DMS 273 (cell line): Measurements from ENCODE around the gene LAMP5.

Experiments used
- DNase-seq: peaks from one replicate; lab custom pipeline; 2025; ENCODE audit not compliant: unreplicated experiment; lab: John Stamatoyannopoulos, UW

The LAMP5 gene

DNA sequence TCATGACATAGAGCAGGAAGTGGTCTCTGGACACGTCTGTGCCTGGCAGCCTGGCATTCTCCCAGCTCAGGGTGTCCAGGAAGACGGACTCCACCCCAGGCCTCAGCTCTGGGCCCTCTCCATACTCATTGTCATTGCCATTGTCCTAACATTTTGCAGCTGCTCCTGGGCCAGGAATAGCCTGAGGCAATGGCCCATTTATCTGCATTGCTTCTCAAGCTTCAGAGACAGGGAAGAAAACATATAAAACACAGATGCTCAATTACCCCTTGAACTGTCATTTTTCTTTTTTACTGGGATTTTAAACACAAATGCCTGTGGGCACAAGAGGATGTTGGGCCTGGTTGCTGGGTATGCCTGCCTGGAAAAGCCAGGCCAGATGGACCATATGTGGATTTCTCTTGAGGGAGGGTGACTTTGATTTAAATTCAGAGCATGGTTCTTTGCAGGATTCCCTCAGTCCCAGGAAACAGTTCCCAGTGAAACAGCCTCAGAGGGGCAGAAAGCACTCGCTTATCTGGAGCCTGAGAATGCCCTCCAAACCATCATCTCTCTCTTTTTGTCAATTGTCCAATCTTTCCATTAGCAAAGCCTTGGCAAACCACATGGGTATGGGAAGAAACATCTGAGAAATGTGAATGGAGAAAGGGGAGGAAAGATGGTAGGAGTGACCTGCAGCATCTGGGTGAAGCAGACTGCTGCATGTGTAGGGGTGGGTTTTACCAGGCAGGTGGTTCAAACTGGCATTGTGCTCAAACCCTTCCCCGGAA lies 17.9 kb downstream of the LAMP5 start:
- DNase-seq, result peak; percentile 51

DNA sequence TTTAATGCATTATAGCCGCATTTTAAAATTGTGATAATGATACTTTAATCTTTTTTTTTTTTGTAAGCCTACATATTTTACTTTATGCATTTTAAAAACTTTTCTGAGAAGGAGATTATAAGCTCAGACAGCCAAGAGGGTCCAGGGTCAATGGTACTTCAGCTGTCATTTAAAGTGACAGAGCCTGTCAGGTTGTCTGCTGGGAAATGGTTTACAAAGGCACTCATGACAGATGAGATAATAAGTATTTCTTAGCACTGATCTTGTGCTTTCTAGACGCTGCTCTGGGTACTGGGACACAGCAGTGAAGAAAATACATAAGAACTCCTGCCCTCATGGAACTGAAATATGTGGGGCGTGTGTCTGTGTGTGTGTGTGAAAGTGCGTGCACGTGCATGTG lies 19.6 kb downstream of the LAMP5 start:
- no peak for DNase-seq

DNA sequence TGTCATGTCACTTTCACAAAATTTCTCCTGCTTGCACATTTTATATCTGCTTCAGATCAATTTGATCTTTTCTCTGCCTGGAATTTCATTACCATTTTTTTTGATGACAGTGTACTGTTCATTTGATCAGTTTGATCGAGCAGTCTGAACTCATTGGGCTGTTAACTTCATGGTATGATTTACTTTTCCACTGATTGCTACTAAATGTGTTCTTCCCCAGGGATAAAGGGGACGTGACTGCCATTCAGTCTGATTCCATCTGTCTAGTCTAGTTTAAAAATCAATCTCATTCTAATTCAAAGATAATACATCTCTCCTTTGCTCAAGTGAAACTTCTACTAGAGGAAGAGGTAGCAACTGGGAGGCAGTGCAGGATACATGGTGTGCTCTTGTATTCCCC lies 21.1 kb downstream of the LAMP5 start:
- DNase-seq, result no peak

DNA sequence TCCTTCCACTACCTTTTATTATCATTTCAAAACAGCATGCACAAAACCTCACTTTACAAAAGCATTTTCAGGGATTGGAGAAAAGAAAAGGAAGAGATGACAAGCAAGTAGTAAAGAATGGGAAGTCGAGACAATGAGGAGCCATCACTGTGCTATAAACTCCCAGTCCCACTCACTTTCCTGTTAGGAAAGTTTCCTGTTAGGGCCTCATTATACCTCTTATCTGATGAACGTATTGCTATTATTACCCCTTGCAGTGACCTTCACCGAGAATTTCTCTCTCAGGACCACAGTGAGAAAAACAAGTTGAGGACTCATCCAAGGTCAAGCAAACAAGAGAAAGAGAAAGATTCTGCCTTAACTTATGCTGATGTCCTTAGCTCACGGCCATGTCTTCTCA lies 28.8 kb downstream of the LAMP5 start:
- DNase-seq, result no peak

DNA sequence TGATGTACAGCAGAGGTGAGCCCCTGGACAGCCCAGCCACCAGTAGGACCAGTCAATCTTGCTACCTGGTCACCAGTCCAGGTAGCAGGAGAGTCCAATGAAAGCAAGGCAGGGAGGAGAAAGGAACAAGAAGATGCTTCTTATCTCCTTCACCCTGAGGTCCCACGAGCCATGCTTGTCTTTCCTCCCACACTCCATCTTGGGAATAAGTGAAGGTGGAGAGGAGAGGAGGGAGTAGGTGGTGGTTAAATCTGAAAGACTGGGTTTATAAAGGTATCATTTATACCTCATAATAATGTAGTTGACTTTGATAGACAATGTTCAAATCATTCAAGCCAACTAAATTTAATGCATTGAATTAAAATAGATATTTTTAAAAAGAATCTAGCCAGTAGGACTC lies 35.9 kb downstream of the LAMP5 start:
- DNase-seq, result no peak

DNA sequence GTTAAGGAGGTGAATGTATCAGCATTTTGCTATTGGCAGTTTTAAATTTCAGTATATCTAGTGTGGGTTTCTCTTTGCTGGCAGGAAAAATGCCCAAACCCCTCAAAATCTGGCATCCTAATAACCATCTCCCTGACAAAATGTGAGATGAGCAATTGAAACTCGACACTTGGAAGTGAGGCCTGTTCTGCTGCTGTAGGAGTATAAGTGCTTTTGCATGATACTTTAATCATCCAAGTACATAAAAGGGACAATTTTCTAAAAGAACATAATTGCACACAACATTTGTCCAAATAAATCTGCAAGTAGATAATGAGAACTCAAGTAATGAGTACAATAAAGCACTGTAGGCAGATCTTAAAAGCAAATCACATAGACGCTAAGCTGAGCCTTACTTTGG lies 36.5 kb downstream of the LAMP5 start:
- no peak for DNase-seq

DNA sequence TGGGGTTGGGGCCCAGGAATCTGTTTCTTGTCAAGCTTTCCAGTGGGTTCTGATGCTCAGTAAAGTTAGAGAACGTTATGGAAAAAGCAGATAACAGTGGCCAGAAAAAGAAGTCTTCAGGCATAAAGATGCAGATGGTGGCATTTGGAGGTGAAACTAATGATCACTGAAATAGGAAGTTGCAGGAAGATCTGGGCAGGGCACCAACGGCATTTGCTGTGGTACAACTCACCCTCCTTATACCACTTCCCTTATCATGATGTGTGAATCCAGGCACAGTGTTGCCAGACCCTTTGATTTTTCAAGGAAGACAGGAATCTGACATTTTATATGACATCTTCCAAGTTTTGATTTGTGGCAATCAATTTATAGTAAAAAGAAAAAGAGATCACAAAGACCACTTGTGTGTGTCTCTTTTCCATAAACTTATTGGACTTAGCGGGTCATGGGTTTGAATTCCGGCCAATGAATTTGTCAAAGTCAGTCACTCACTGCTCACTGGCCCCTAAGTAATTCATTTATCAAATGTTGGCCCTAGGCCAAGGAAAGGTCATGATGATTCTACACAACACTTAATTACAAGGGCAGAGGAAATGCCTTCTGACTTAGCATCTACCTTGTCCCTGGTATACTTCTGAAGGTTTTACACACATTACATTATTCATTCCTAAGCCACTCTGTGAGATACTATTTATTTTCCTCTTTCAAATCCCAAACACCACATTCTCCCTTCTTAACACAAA lies 37.6 kb downstream of the LAMP5 start:
- peak; percentile 20 for DNase-seq

DNA sequence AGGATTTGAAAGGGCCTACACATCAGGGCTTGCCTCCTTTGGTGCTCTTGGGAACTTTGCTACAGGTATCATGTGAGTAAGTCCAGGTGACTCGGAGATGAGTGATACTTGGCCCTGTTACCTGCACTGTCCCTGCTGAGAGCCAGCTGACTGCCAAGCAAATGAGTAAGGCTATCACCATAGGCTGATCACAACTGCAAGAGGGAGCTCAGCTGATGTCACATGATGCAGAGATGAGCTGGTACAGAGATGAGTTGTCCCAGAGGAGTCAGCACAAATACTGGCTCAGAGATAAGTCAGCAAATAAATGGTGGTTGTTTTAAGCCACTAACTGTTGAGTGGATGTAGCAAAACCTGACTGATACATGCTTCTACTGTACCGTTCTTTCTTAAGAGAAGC lies 41.4 kb downstream of the LAMP5 start:
- DNase-seq, result no peak

DNA sequence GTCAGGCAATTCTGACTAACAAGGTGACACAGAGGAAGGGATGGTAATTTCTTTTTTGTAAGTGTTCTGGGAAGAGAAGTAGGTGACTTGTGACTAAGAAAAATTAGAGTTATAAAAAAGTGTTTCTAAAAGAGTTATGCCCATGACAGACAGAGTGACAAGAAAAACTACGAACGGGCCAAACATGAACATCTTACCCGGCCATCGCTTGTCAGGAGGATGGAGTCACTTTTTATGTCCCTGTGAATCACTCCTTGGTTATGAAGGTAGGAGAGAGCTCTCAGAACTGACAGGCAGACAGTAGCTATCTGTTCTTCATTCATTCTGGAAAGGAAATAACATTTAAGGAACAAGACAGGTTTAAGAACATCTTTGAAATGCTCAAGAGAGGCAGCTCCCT lies 43.0 kb downstream of the LAMP5 start:
- no peak for DNase-seq

DNA sequence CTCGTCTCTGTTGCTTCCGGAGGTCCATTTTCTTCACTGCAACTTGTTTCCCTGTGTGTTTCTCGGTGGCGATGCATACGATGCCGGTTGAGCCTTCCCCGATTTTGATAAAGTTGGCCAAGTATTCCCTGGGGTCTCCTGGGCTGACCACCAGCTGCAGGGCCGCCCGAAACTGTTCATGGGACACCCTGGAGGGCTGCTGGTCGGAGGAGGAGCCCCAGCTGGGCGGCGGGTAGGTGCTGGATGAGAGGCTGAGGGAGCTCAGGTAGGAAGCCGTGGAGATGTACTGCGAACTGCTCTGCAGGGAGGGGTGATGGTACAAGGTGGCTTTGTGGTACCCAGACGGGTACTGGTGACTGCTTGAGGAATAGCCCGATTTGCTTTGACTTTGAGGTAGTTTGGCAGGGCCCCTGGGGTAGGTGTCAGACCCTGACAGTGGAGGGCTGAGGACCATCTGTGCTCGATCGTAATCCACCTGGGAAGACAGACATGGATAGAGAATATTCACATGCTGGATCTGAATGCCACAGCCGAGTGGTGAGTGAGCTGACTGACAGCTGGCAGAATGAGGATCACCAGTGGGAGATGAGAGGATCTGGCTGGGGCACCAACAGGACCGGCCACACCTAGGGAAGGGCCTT lies 51.6 kb downstream of the LAMP5 start:
- DNase-seq, result no peak

DNA sequence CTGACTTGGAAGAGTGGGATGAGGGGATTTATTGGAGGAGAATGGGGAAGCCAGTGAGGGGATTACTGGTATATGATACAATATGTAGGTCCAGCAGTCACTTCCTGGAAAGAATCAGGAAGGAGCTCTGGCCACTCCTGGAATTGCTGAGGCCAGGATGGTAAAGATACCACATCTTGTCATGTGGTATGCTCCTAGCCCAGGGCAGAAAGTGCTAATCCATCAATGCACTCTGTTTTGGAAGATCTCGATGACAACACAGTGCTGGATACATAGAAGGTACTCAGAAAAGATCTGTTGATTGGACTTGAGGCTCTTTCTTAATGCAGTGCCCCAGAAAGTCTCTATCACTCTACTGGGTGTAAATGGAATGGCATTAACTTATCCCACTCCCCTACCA lies 52.6 kb downstream of the LAMP5 start:
- no peak for DNase-seq

DNA sequence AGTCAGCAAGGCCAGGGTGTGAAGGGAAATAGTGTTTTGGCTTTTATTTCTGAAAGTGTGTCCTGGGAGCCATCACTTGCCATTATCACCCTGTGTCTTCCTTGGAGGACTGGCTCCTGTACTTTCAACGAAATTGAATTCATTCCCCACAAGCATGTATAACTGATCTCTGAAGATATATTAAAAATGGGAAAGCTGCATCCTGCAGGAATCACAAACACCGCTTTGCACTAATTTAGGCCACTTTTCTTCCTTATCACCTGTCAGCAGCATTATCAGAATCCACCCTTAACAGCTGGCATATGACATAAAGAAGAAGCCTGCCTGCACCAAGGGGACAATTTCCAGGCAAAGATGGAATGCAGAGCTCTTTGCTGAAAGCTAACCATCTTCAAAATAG lies 56.2 kb downstream of the LAMP5 start:
- DNase-seq, result no peak

DNA sequence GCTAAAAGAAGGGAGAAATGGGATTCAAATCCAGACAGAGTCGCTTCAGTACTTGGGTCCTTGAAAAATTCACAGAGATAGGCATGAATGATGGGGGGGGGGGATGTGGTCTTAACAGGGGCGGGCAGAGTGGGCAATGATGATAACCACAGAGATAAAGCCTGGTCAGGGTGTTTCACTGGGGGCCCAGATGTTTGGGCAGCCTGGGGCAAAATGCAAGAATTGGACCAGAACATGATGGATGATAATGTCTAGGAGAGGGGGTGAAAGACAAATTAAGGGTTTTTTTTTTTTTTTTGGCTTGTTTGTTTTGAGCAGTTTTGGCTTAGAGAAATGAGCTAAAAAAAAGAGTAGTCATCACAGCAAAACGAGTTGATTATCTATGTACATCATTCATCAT lies 57.4 kb downstream of the LAMP5 start:
- no peak for DNase-seq

DNA sequence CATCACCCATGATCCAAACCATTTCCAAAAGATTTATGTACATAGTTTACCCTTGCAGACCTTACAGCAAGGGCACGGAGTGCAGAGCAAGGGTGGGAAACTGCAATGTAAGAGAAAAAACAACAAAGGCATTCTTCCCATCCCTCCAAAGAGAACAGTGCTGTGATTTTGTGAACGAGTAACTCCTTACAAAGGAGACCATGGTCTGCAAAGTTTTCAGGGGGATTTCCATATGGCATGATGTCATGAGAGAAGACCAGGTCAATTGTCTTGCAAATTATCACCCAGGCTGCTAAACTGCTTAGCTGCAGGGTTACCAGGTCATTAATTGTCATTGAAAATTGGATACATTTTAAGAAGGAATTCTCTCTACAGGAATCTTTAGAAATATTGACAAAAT lies 58.3 kb downstream of the LAMP5 start:
- no peak for DNase-seq

DNA sequence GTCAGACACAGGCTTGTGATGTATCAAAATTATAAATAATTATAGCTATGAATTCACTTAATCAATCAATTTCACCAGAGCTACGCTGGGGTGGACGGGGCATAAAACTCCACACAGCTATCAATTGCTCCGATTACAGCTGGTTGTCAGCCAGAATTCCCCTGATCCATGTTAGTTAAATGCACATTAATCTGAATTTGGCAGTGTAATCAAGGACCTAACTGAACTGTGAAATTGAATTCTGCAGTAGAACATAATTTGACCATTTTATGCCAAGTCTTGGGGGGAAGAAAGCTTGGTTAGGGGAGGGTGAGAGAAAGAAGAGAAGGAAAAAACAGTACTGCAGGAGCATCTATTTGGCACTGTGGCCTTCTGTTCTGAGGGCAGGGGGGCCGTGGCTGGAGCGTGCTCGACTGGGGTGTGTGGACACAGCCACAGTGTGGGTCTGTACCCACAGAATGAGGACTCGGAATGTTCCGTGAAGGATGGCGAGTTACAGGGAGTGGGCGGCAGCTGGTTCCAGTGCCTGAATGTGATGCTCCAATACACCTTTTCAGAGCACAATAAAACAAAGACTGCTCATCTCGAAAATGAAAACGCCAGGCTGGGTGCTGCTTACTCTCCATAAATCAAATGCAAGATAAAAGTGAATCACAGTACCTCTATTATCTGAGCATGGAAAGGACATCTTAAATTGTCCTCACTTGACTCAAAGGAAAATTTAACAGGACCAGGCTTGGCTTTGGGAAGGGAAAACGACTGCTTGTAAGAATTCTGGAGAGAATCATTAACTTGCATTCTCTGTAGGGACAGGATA lies 59.2 kb downstream of the LAMP5 start:
- DNase-seq, result no peak

DNA sequence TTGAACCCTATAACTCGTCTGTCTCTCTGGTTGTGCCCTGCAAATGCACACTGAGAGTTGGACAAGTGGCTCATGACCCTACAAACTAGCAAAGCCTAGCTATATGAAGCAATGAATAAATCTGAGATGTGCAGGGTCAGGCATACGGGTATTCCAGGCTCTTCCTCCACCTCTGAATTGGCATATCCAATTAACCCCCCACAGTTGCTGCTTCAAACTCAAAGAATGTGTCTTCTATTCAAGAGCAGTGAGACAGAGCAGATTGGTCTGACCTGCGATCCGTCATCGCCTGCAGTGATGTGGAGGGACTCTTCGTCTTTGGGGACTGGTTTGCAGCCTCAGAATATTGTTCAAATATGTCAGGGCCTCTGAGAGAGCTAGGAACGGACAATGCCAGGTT lies 59.8 kb downstream of the LAMP5 start:
- DNase-seq, result no peak

DNA sequence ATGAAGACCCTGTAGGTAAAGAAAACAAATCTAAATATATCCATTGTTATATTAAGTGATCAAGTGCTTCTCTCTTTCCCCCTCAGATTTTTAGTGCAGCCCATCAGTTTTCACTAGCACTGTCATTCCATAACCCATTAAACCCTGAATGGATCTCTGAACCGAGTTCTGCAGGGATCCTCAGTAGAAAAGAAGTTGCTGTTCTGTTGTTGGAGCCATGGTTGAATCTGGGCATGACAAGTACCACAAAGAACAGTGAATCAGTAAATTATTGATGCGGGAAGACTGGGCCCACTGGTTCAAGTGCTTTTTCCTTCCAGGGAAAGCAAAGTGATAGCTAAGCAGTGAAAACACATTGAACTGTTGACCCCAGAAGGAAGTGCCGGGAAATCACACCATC lies 60.4 kb downstream of the LAMP5 start:
- DNase-seq, result no peak

DNA sequence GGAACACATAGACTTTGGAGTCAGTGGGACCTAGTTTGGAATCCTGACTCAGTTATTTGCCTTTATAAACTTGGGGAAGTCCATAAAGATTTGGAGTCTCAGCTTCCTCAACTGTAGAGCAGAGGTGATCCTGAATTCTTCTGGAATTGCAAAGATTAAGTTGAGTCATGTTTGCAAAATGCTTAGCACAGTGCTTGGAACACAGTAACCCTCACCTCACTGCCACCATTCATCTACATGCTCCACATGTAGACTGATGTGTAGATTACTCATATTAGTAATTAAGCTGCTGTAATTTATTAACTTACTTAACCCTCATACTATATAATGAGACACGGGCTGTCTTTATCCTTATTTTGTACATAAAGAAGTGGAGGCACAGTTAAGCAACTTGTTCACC lies 61.4 kb downstream of the LAMP5 start:
- DNase-seq, result no peak

DNA sequence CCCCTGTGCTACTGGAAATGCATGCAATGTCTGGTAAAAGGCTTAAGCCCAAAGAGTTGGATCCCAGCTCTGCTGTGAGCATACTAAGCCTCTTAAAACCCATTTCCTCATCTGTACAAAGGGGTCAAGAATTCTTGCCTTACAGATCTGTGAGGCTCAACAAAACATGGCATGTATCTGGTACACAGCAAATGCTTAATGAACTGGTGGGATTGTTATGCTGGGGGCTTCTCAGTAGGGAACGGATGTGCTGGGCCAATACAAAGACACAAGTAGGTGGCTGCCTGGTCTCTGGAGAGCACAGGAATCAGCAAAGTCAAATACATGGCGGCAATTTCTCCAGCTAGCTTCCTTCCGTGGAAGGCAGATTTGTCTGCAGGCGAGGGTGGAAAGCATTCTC lies 62.3 kb downstream of the LAMP5 start:
- DNase-seq, result no peak

DNA sequence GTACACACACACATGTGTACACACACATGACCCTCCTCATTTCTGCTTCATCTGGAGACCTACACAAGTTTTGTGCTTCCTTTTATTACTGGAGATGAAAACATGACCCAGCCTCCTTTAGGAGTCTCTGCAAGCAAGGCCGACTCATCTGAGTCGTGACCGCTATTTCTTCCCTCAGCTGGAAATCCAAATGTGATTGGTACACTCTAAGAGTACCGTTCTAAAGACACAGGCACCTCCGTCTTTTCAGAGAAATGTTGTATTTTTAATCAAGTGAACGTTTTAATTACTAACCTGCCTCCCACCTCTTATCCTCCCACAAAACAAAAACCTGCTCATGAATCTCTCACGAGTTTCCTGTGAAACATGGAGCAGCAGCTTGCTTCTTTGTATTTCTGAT lies 63.0 kb downstream of the LAMP5 start:
- no peak for DNase-seq

DNA sequence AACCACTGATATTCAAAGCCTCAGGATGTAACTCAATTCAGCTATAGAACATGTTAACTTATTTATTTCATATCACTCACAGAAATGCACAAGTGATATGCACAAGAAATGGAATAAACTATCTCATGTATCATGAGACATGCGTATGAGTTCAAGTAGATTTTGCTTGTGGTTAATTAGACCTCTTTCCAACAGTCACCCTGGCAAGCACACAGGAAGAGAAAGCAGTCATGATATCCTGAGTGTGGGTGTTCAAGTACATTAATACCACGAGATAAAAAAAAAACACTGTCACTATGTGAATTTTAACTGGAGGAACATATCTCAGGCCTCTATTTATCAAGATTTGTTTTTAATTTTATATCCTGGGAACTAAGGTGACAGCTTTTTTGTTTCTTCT lies 64.2 kb downstream of the LAMP5 start:
- DNase-seq, result no peak
